HG03097 (cell line): ENCODE results near the gene ANKH.
"Not testable (repeated sequence)": the region's sequence is repeated elsewhere in the genome, so short reads cannot be mapped to it uniquely, and the experiment has no call there.

Experiments
- ATAC-seq: cut with Tn5 transposase; IDR thresholded peaks from one replicate; pipeline ENCODE4 v1.9.1; 2021; ENCODE audit not compliant: unreplicated experiment, low FRiP score

Gene ANKH

GRCh38 chr5:14859150-14859549, 12.4 kb downstream of the ANKH start:
- ATAC-seq: no peak

GRCh38 chr5:14855366-14855765, 16.2 kb downstream of the ANKH start:
- ATAC-seq: no peak

GRCh38 chr5:14854799-14855198, 16.8 kb downstream of the ANKH start:
- no peak for ATAC-seq

- no peak for ATAC-seq
Measured at GRCh38 chr5:14853685-14854084, 17.9 kb downstream of the ANKH start.

GRCh38 chr5:14852779-14853178, 18.8 kb downstream of the ANKH start:
- no peak for ATAC-seq

- no peak for ATAC-seq
Measured at GRCh38 chr5:14851999-14852526, 19.5 kb downstream of the ANKH start.

- no peak for ATAC-seq
Measured at GRCh38 chr5:14851597-14851996, 20.0 kb downstream of the ANKH start.

GRCh38 chr5:14851050-14851419, 20.5 kb downstream of the ANKH start:
- no peak for ATAC-seq

- ATAC-seq: no peak
Measured at GRCh38 chr5:14850419-14851049, 21.0 kb downstream of the ANKH start.

GRCh38 chr5:14849516-14850294, 21.9 kb downstream of the ANKH start:
- ATAC-seq: no peak

- ATAC-seq: not testable (repeated sequence)
Measured at GRCh38 chr5:14848942-14849341, 22.6 kb downstream of the ANKH start.

- no peak for ATAC-seq
Measured at GRCh38 chr5:14848385-14848784, 23.2 kb downstream of the ANKH start.

- ATAC-seq: no peak
Measured at GRCh38 chr5:14847471-14847870, 24.1 kb downstream of the ANKH start.

- no peak for ATAC-seq
Measured at GRCh38 chr5:14842117-14842516, 29.5 kb downstream of the ANKH start.

GRCh38 chr5:14840624-14841023, 31.0 kb downstream of the ANKH start:
- no peak for ATAC-seq

GRCh38 chr5:14838396-14839319, 32.9 kb downstream of the ANKH start:
- ATAC-seq: no peak

- not testable (repeated sequence) for ATAC-seq
Measured at GRCh38 chr5:14837423-14838122, 34.0 kb downstream of the ANKH start.

- ATAC-seq: no peak
Measured at GRCh38 chr5:14834584-14835550, 36.7 kb downstream of the ANKH start.

- no peak for ATAC-seq
Measured at GRCh38 chr5:14834062-14834461, 37.5 kb downstream of the ANKH start.
